GM18861 (cell line): ENCODE measurements around the gene NWD2.
"Not testable (repeated sequence)": the region's sequence is repeated elsewhere in the genome, so short reads cannot be mapped to it uniquely, and the experiment has no call there.

ENCODE experiments used
- ATAC-seq: cut with Tn5 transposase; IDR thresholded peaks from one replicate; pipeline ENCODE4 v1.9.1; 2021; ENCODE audit not compliant: unreplicated experiment

NWD2 gene

GRCh38 chr4:37244583-37245390 is at the start of gene NWD2:
NWD2 (plus strand) TSS chr4:37244743; CDS start chr4:37245068, 325 bp downstream.
- no peak for ATAC-seq

DNA sequence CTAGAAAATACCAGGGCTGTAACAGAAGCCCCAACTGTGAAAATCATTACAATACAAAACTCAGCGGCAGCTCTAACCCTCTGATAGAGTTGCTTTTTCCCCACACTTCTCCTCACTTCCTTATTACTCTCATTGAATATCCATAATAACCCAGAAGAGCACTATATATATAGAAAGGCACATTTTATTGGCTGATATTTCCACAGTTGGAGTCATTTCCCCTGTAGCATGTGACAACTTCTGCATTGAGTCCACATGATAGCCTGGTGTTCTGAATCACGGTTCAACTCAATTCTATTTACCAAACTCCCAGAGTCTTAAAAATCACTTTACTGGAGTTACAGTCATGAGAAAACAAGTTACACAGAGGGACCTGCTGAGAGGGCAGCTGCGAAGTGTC is 46.6 kb upstream of the NWD2 start:
- no peak for ATAC-seq

GRCh38 chr4:37204740-37205139 is 39.8 kb upstream of the NWD2 start:
- not testable (repeated sequence) for ATAC-seq

GRCh38 chr4:37216209-37216608 is 28.3 kb upstream of the NWD2 start:
- no peak for ATAC-seq

DNA sequence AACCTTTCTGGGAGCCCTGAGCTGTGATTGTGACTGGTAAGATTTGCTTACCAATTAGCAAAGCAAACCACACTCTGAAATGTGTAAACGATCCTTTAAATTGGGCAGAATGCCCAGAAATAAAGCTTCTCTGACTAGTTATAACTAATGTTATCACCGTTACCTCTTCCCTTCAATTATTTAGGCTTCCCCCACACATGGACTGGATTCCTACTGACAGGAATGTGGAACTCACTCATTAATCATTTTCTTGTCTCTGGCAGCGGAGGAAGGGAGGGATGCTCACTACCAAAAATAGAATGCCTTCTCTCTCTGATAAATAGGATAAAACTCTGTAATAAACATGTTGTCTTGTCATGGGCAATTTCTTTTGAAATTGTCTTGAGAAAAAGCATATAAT is 25.3 kb upstream of the NWD2 start:
- no peak for ATAC-seq

GRCh38 chr4:37219990-37220389 is 24.6 kb upstream of the NWD2 start:
- no peak for ATAC-seq

DNA sequence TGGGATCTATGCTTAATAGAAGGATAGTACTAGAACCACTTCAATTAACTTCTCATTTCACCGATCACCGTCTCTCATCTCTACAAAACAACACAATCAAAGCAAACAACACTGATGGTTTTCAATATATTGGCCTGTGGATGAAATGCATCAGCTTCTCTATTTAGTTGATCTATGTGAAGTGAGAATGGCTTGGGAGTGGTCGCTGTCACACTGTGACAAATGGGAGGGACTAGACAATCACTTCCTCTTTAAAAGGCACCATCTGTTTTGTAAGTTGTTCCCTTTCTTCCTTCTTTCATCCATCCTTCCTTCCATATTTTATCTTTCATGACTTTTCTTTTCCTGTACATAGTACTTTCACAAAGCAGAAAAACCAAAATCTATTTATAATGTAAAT is 23.9 kb upstream of the NWD2 start:
- ATAC-seq = no peak

DNA sequence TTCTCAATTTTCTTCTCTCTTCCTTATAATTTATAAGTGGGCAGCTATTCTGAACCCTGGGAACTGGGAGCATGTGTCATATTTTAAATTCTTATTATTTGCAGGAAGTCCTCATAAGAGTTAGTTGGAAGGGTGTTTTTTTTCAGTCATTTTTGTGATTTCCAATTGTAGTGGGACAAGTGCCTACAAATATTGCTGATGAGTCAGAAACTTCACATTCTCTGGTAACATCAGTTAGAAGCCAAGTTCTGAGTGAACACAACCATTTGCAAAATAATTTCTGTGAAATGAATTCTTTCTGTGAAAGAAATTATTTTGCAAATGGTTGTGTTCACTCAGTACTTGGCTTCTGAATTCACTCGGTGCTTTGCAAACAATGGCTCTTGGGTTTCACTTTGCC is 20.8 kb upstream of the NWD2 start:
- no peak for ATAC-seq

- ATAC-seq = no peak
Measured at GRCh38 chr4:37224854-37225253, 19.7 kb upstream of the NWD2 start.

- ATAC-seq = no peak
Measured at GRCh38 chr4:37225778-37226177, 18.8 kb upstream of the NWD2 start.

DNA sequence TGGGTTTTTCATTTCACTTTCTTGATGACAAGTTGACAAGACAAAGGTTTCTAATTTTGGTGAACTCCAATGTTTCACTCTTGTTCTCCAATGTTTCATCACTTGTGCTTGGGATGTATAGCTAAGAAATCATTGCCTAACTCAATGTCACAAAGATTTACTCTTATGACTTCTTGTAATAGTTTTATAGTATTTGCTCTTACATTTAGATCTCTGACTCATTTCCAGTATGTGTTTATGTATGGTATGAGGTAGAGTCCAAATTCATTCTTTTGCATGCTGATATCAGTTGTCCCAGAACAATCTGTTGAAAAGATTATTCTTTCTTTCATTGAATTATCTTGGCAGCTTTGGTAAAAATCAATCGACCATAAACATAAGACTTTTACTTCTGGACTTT is 12.2 kb upstream of the NWD2 start:
- no peak for ATAC-seq

DNA sequence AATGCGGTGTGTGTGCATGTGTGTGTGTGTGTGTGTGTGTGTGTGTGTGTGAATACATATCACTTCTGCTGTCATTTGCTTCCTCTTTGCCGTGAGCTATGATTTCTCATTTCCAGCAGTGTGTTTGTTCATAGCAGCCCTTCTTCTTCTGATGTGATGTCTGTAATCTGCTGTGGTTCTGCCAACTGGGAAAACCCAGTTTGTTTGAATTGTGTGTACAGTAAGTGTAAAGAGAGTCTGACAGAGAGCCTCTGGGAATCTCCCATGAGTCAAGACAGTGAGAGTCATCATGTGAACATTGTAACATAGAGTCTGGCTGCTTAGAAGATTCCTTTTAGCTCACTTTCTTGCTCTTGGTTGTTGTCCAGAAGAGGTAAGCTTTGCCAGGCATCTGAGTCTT is 8.4 kb upstream of the NWD2 start:
- no peak for ATAC-seq

DNA sequence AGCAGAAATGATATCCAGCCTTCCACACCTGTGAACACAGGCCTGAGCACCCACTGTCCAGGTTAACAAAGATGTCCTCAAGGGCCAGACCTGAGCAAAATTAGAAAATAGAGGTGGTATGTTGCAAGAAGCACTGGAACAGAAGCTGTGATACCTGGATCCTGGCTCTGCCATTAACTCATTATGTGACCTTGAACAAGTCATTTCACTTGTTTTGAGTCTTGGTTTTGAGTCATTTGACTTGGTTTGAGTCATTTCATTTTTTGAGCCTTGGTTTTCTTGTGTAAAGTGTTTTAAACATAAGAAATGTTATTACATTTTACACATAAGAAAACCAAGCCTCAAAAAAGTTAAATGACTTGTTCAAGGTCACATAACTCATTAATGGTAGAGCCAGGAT is 2.9 kb upstream of the NWD2 start:
- no peak for ATAC-seq

DNA sequence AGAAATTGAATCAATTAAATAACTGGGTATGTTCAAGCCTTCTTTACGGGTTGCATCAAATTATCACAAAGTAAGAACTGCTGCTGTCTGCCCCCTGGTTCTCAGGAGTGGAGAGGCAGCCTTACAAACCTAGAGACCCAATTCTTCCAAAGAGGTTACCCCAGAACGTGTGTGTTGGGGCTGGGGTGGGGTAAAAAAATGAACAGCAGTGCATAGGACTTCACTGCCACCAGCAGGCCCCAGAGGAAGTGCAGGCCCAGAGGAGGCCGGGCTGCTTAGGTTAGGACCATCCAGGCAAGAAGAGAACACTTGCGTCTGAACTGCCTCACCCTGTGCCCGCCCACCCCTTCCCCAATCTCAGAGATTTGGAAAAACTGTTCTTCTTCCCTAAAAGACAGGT is 1.5 kb upstream of the NWD2 start:
- no peak for ATAC-seq

DNA sequence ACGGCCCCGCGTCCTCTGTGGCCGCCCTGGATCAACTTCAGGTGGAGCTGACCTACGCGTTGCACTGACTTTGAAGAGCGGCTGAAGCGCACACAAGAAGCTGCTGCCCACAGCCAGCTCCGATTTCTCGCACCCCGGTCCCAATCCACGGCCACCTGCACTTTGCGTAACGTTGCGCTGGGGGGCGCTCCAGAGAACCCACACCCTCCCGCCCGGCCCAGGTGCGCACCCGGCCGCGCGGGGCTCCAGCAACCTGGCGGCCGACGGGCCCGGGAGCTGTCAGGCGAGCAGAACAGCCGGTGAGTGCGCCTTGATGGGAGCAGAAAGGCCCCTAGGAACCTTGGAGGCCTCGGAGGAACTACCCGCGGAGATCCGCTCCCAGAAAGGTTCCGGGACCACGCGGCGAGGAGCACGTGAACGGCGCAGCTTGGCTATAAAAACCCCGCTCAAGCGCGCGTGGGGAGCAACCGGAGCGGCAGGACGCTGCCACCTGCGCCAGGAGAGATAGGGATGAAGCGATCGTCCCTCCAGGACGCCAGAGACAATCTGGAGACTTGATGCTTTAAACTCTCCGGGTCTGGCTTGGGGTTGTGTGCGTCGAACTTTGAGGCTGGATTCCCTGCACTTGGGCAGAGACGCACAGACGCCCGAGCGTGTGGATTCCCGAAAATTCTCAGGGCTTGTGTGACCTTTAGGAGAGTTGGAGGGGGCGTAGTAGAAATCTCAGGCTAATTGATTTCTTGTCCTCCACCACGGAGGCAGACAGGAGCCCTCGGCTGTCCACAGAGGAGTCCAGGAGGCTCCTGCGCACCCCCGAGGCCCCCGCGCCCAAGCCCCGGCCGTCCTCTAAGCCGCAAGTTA is 591 bp upstream of the NWD2 start:
- no peak for ATAC-seq

GRCh38 chr4:37245391-37245954 is 930 bp downstream of the NWD2 start:
- ATAC-seq = no peak

- ATAC-seq = no peak
Measured at GRCh38 chr4:37246891-37247290, 2.3 kb downstream of the NWD2 start.

GRCh38 chr4:37258221-37258620 is 13.7 kb downstream of the NWD2 start:
- no peak for ATAC-seq

- ATAC-seq = no peak
Measured at GRCh38 chr4:37268319-37268718, 23.8 kb downstream of the NWD2 start.

- no peak for ATAC-seq
Measured at GRCh38 chr4:37279121-37279520, 34.6 kb downstream of the NWD2 start.

DNA sequence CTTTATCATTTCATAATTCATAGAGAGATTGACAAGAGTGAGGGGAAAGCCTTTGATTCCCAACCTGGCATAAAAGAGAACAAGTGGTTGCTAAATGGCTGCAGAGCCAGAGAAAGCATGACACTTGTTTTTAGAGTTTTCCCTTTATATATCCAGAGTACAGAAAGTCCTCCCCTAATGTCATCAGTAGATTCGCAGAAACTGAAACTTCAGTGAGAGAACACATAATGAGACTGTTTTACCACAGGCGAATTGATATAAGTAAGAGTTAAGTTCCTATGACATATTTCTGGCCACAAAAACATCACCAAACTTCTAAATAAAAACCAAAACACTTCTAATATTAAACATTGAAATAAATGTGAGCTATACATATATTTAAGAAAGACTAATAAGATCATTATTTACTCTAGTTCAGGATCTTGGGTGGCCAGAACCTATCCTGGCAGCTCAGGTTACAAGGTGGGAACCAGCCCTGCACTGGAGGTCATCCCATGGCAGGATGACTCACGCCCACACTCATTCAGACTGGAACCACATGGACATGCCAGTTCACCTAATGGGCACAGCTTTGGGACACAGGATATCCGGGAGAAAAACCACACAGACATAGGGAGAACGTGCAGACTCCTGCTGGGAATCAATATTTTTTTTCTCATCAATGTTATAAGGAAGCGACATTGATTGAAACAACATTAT is 35.5 kb downstream of the NWD2 start:
- no peak for ATAC-seq
